CD8-positive, alpha-beta memory T cell (primary cell): Measurements from ENCODE around the gene CCDC136. TPM values are rescaled to one million over a fixed set of nuclear protein-coding genes. Genes with fewer than 3 reads are reported as not detected.

ENCODE experiments used
- CTCF ChIA-PET: fragments of 350-600 bp; sonication (Branson Sonifier 250); formaldehyde crosslinking; loops from one replicate; lab custom pipeline; 2021; ENCODE audit warnings: antibody characterized with exemption; lab: Charles Lee
- POLR2A ChIA-PET: fragments of 350-600 bp; sonication (Branson Sonifier 250); formaldehyde crosslinking; loops from one replicate; lab custom pipeline; 2021; ENCODE audit warnings: antibody characterized with exemption; lab: Charles Lee
- DNase-seq, 5 donors: peaks; one replicate each; pipeline versions ENCODE4 v3.0.0 to v3.0.0-alpha.2; 2020 to 2022; ENCODE audit warnings: mixed read lengths in 1 of 5
- H3K27ac ChIP-seq: one replicate; pipeline ENCODE4 v1.7.0; 2013; ENCODE audit warnings: low read depth, mild to moderate bottlenecking, low read length, moderate library complexity
- H3K27me3 ChIP-seq: 2 replicates; pipeline ENCODE4 v1.7.0; 2013; ENCODE audit warnings: low read length, mild to moderate bottlenecking; ENCODE audit not compliant: insufficient read depth, poor library complexity, severe bottlenecking
- H3K36me3 ChIP-seq: 2 replicates; pipeline ENCODE4 v1.7.0; 2013; ENCODE audit warnings: mild to moderate bottlenecking, low read length, moderate library complexity; ENCODE audit not compliant: insufficient read depth
- H3K4me1 ChIP-seq: 2 replicates; pipeline ENCODE4 v1.7.0; 2013; ENCODE audit warnings: mild to moderate bottlenecking, low read length, moderate library complexity; ENCODE audit not compliant: insufficient read depth
- H3K4me3 ChIP-seq: 2 replicates; pipeline ENCODE4 v1.7.0; 2013; ENCODE audit warnings: mild to moderate bottlenecking, low read length
- H3K9me3 ChIP-seq: 2 replicates; pipeline ENCODE4 v1.7.0; 2013; ENCODE audit warnings: mild to moderate bottlenecking, low read length
- H3K27ac Mint-ChIP-seq, 8 donors: one replicate each; pipeline ENCODE4 v1.8.0; 2020 to 2021; ENCODE audit warnings: mixed read lengths in 8 of 8, mild to moderate bottlenecking in 6 of 8, inconsistent platforms in 3 of 8, moderate library complexity in 3 of 8
- H3K27me3 Mint-ChIP-seq, 2 donors: one replicate each; pipeline ENCODE4 v1.8.0; 2020 to 2021; ENCODE audit warnings: mixed read lengths in 2 of 2, mild to moderate bottlenecking in 1 of 2, moderate library complexity in 1 of 2
- H3K36me3 Mint-ChIP-seq, 3 donors: one replicate each; pipeline ENCODE4 v1.8.0; 2020 to 2021; ENCODE audit warnings: mixed read lengths in 3 of 3, inconsistent platforms in 1 of 3, mild to moderate bottlenecking in 1 of 3
- H3K4me1 Mint-ChIP-seq, 3 donors: one replicate each; pipeline ENCODE4 v1.8.0; 2020 to 2021; ENCODE audit warnings: mixed read lengths in 3 of 3, inconsistent platforms in 1 of 3, mild to moderate bottlenecking in 1 of 3
- H3K4me3 Mint-ChIP-seq, 7 donors: one replicate each; pipeline ENCODE4 v1.8.0; 2020 to 2021; ENCODE audit warnings: mixed read lengths in 7 of 7, mild to moderate bottlenecking in 6 of 7, moderate library complexity in 4 of 7, inconsistent platforms in 2 of 7
- H3K9me3 Mint-ChIP-seq, 5 donors: one replicate each; pipeline ENCODE4 v1.8.0; 2020 to 2022; ENCODE audit warnings: mixed read lengths in 5 of 5, mild to moderate bottlenecking in 3 of 5, moderate library complexity in 2 of 5, inconsistent platforms in 1 of 5
- polyA plus RNA-seq: library from polyadenylated mRNA; unstranded; fragments of 300-500 nt; fragmentation: Illumina TruSeq; gene quantifications from one replicate; pipeline ENCODE4 v1.2.3, GENCODE V29; 2021
- total RNA-seq, 2 experiments: library from RNA; stranded (reverse); gene quantifications; one replicate each; pipeline ENCODE4 v1.2.3, GENCODE V29; 2021

The CCDC136 gene
- 1 to 10 TPM; 8.7 to 9.0 TPM for total RNA-seq
- polyA plus RNA-seq, result 2.6 TPM

GRCh38 chr7:128791121-128791971, at the start of gene CCDC136:
Gene CCDC136, plus strand, starts transcription at chr7:128791968. Its CDS starts 444 bp downstream, at chr7:128792412.
- peaks cover 0 to 5% (median 0%) of the 10 kb centered on the region in 3 donors for H3K36me3 Mint-ChIP-seq
- H3K27ac ChIP-seq, result peak within 1 kb of the TSS; percentile 51
- peak within 1 kb of the TSS; percentile 77 for H3K4me3 ChIP-seq
- no peaks in the 10 kb centered on the region for H3K9me3 ChIP-seq
- no peaks in the 10 kb centered on the region for H3K27me3 ChIP-seq
- peak; percentile 76 to 88 (median 80) for DNase-seq
- no peaks in the 10 kb centered on the region for H3K36me3 ChIP-seq
- H3K27ac Mint-ChIP-seq, result peak within 1 kb of the TSS in 5 of 8 donors; percentile 7 to 89 (median 57)
- no peaks in the 10 kb centered on the region for H3K27me3 Mint-ChIP-seq
- no peaks in the 10 kb centered on the region for H3K9me3 Mint-ChIP-seq
- peaks cover 4 to 25% (median 13%) of the 10 kb centered on the region in 3 donors for H3K4me1 Mint-ChIP-seq
- CTCF ChIA-PET, result interaction anchor here (1.1 kb wide), 1 partner anchor 93 kb away, joined by 3 read pairs; no protein-coding TSS in a partner anchor
- H3K4me1 ChIP-seq, result peaks cover 8% of the 10 kb centered on the region
- peak within 1 kb of the TSS; percentile 81 to 96 (median 85) for H3K4me3 Mint-ChIP-seq
- POLR2A ChIA-PET, result interaction anchor here (0.7 to 1.3 kb wide), 6 partner anchors 40 to 642 kb away, joined by 3 to 7 read pairs (median 4); partner anchors contain the start of gene CALU

DNA sequence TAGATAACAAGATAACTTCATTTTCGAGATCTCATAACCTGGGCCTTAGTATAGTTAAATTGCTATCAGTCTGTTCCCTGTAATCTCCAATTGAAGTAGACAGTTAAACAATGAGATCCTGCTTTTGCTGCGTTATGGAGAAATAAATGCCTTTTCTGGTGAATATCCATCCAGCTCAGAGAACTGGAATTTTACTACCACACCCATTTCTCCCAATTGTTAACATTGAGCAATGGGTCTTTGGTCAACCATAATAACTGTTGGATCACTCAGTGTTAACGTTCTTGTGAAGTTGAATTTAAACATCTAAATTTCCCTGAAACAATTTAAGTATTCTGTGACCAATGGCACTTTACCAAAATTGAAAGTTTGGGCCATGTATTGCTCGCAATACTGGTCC, 49.6 kb upstream of the CCDC136 start:
- H3K36me3 Mint-ChIP-seq, result peaks cover 0 to 18% (median 4%) of the 10 kb centered on the region in 3 donors

GRCh38 chr7:128743112-128743772, 48.5 kb upstream of the CCDC136 start:
- peaks cover 23% of the 10 kb centered on the region for H3K4me1 ChIP-seq
- no peak for DNase-seq
- no peak overlapping the region for H3K27ac ChIP-seq
- peaks cover 0 to 28% (median 4%) of the 10 kb centered on the region in 3 donors for H3K36me3 Mint-ChIP-seq
- ChIA-PET POLR2A (no interaction called here), CTCF (interaction anchor here (0.7 kb wide), 1 partner anchor 44 kb away, joined by 3 read pairs; no protein-coding TSS in a partner anchor)
- H3K4me1 Mint-ChIP-seq, result peaks cover 57 to 76% (median 76%) of the 10 kb centered on the region in 3 donors
- H3K27me3 ChIP-seq, result no peaks in the 10 kb centered on the region
- H3K4me3 Mint-ChIP-seq, result no peak overlapping the region
- H3K9me3 Mint-ChIP-seq, result no peaks in the 10 kb centered on the region
- no peaks in the 10 kb centered on the region for H3K9me3 ChIP-seq
- H3K4me3 ChIP-seq, result no peak overlapping the region
- H3K27me3 Mint-ChIP-seq, result no peaks in the 10 kb centered on the region
- H3K36me3 ChIP-seq, result no peaks in the 10 kb centered on the region
- H3K27ac Mint-ChIP-seq, result peak overlapping the region in 2 of 8 donors; percentile 56 to 61

More for the DNA sequence above, 49.6 kb upstream of the CCDC136 start:
- Histone ChIP-seq H3K27me3 (no peaks in the 10 kb centered on the region), H3K9me3 (no peaks in the 10 kb centered on the region), H3K27ac (no peak overlapping the region), H3K4me1 (peaks cover 27% of the 10 kb centered on the region), H3K4me3 (no peak overlapping the region), H3K36me3 (no peaks in the 10 kb centered on the region)
- peak overlapping the region in 1 of 7 donors; percentile 49 for H3K4me3 Mint-ChIP-seq
- no peaks in the 10 kb centered on the region for H3K9me3 Mint-ChIP-seq
- peak overlapping the region in 3 of 8 donors; percentile 1 to 84 (median 71) for H3K27ac Mint-ChIP-seq
- POLR2A ChIA-PET, result interaction anchor here (1.5 kb wide), 1 partner anchor 49 kb away, joined by 3 read pairs; the partner anchor contains the start of gene CCDC136
- no peak for DNase-seq
- peaks cover 56 to 73% (median 73%) of the 10 kb centered on the region in 3 donors for H3K4me1 Mint-ChIP-seq
- H3K27me3 Mint-ChIP-seq, result no peaks in the 10 kb centered on the region
- CTCF ChIA-PET, result no interaction called here

DNA sequence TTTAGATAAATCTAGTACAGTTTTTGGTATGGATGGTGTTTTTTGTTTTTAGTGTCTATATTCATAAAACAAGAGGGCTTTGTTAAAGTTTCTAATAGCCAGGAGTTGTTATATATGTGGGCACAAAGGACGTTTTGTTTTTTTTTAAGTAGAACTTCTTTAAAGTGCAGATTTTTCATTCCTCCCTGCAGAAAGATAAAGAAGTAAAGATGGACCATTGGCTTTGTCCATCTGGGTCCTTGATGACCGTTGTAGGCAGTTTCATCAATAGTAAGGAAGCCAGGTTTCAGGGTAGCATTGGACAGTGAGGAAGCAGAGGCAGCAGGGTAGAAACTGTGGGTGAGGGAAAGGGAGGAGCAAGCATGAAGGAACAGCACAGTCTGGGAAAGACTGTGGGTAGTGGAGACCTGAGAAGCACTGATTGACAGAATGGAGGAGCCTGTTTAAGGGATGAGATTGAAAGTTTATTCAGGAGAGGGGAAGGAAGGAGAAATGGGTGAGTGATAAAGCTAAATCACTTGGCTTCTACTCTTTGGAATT, 47.3 kb upstream of the CCDC136 start:
- CTCF ChIA-PET, result no interaction called here
- POLR2A ChIA-PET, result interaction anchor here (0.5 kb wide), 1 partner anchor 10 kb away, joined by 3 read pairs; no protein-coding TSS in a partner anchor

GRCh38 chr7:128745706-128746105, 46.1 kb upstream of the CCDC136 start:
- Mint-ChIP-seq H3K27me3 (no peaks in the 10 kb centered on the region), H3K4me3 (no peak overlapping the region), H3K27ac (peak overlapping the region in 2 of 8 donors; percentile 28 to 41), H3K4me1 (peaks cover 41 to 64% (median 62%) of the 10 kb centered on the region in 3 donors), H3K9me3 (no peaks in the 10 kb centered on the region), H3K36me3 (peaks cover 0 to 37% (median 12%) of the 10 kb centered on the region in 3 donors)
- Histone ChIP-seq H3K27me3 (no peaks in the 10 kb centered on the region), H3K4me3 (no peak overlapping the region), H3K36me3 (peaks cover 12% of the 10 kb centered on the region), H3K27ac (no peak overlapping the region), H3K4me1 (peaks cover 10% of the 10 kb centered on the region), H3K9me3 (no peaks in the 10 kb centered on the region)
- DNase-seq, result no peak
- ChIA-PET POLR2A (interaction anchor here (0.7 to 0.8 kb wide), 2 partner anchors 22 to 430 kb away, joined by 4 to 5 read pairs; no protein-coding TSS in a partner anchor), CTCF (no interaction called here)

More for the DNA sequence above, 47.3 kb upstream of the CCDC136 start:
- Mint-ChIP-seq H3K36me3 (peaks cover 0 to 32% (median 9%) of the 10 kb centered on the region in 3 donors), H3K27ac (peak overlapping the region in 5 of 8 donors; percentile 7 to 84 (median 15)), H3K27me3 (no peaks in the 10 kb centered on the region), H3K4me1 (peaks cover 51 to 74% (median 72%) of the 10 kb centered on the region in 3 donors), H3K9me3 (no peaks in the 10 kb centered on the region), H3K4me3 (peak overlapping the region in 1 of 7 donors; percentile 51)
- H3K27ac ChIP-seq, result no peak overlapping the region
- H3K9me3 ChIP-seq, result no peaks in the 10 kb centered on the region
- no peaks in the 10 kb centered on the region for H3K27me3 ChIP-seq
- H3K4me3 ChIP-seq, result no peak overlapping the region
- H3K36me3 ChIP-seq, result peaks cover 10% of the 10 kb centered on the region
- DNase-seq, result no peak
- H3K4me1 ChIP-seq, result peaks cover 19% of the 10 kb centered on the region

DNA sequence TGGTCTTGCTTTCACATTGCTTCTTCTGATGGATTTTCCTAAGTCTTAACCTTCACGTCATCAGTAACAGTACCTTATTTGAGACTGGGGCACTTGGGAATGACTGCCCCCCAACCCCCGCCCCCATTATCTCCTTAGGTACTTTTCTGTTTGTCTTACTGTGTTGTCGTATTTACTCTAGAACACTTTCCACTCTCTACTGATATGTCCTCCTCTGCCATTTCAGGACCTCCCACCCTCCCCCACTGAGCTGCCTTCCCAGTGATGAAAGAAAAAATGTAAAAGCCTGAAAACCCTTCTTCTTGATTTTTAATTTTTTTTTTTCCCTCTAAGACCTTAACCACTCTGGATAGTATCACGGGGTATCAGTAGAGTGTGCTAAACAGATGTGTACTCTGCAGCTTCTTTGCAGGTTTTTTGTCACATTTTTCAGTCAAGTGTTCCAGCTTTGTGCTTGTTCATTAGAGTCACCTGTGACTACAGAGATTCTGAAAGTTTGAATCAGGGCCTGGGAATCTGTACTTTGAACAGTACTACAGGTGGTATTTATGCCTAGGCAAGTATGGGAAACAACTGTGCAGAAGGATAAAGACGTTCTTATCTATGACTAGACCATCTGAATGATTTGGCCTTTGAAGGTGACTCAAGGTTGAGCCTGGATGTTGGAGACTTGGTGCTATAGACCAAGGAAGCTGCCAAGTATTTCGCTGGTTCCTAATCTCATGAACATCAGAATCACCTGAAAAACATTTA, 44.3 kb upstream of the CCDC136 start:
- no peak overlapping the region for H3K4me3 ChIP-seq
- H3K4me3 Mint-ChIP-seq, result peak overlapping the region in 1 of 7 donors; percentile 9
- H3K36me3 ChIP-seq, result peaks cover 12% of the 10 kb centered on the region
- peak overlapping the region in 1 of 8 donors; percentile 17 for H3K27ac Mint-ChIP-seq
- no peak overlapping the region for H3K27ac ChIP-seq
- H3K27me3 Mint-ChIP-seq, result no peaks in the 10 kb centered on the region
- CTCF ChIA-PET, result no interaction called here
- DNase-seq, result no peak
- H3K36me3 Mint-ChIP-seq, result peaks cover 0 to 46% (median 12%) of the 10 kb centered on the region in 3 donors
- H3K27me3 ChIP-seq, result no peaks in the 10 kb centered on the region
- peaks cover 25 to 46% (median 44%) of the 10 kb centered on the region in 3 donors for H3K4me1 Mint-ChIP-seq
- no peaks in the 10 kb centered on the region for H3K9me3 ChIP-seq
- no peaks in the 10 kb centered on the region for H3K9me3 Mint-ChIP-seq
- POLR2A ChIA-PET, result interaction anchor here (0.6 kb wide), 1 partner anchor 1267 kb away, joined by 7 read pairs; no protein-coding TSS in a partner anchor
- H3K4me1 ChIP-seq, result no peaks in the 10 kb centered on the region

DNA sequence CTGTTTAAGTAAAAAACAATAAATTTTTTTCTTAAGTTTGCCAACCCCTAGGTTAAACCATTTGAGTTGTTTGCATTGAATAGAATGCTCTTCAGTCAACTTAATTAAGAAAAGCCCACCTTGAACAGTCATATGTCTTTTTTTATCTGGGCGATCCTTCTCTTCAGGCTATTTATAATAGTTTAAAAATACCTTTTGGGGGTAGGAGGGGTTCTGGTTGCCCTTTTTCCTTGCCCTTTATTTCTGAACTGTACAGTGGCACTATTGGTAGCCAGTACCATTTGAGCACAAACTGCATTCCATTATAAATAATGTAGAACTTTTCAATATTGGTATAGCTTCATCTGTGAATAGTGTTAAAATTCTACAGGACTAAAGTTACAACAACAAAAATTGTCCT, 39.5 kb upstream of the CCDC136 start:
- H3K36me3 Mint-ChIP-seq, result peaks cover 0 to 81% (median 28%) of the 10 kb centered on the region in 3 donors
- peaks cover 20% of the 10 kb centered on the region for H3K36me3 ChIP-seq
- POLR2A ChIA-PET, result no interaction called here

More for the DNA sequence above, 39.5 kb upstream of the CCDC136 start:
- H3K27ac ChIP-seq, result no peak overlapping the region
- H3K27me3 Mint-ChIP-seq, result no peaks in the 10 kb centered on the region
- H3K27me3 ChIP-seq, result no peaks in the 10 kb centered on the region
- DNase-seq, result no peak
- no peaks in the 10 kb centered on the region for H3K9me3 ChIP-seq
- peaks cover 8 to 21% (median 18%) of the 10 kb centered on the region in 3 donors for H3K4me1 Mint-ChIP-seq
- no peaks in the 10 kb centered on the region for H3K4me1 ChIP-seq
- CTCF ChIA-PET, result no interaction called here
- H3K4me3 Mint-ChIP-seq, result no peak overlapping the region
- H3K4me3 ChIP-seq, result no peak overlapping the region
- no peaks in the 10 kb centered on the region for H3K9me3 Mint-ChIP-seq
- H3K27ac Mint-ChIP-seq, result no peak overlapping the region
